IPS DF 4.7 (cell line): Measurements from ENCODE around the gene FOXD4L1.
"Not testable (repeated sequence)": the region's sequence is repeated elsewhere in the genome, so short reads cannot be mapped to it uniquely, and the experiment has no call there.

Source experiments
- DNase-seq: peaks from one replicate; pipeline ENCODE4 v3.0.0-alpha.2; 2013; ENCODE audit warnings: low spot score; ENCODE audit errors: extremely low read depth

The FOXD4L1 gene

DNA sequence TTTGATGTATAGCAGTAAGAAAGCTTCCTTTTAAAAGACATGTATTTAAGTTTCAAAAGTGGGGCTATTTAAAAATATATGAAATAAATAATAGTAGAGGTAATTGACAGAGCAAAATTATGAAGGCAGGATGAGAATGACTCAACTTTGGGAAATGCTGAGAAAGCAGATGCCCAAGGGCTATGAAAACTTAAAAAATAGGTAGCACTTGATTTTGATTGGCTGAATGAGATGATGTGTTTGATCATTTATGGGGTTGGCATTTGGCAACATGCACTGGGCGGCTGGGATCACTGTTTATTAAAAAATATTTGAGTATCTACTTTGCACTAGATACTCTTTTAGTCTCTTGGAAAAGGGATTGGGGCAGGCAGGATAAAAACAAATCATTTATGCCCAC is 26.5 kb downstream of the FOXD4L1 start:
- not testable (repeated sequence) for DNase-seq

- DNase-seq = not testable (repeated sequence)
These were observed 29.0 kb downstream of the FOXD4L1 start for GRCh38 chr2:113527350-113528045.

GRCh38 chr2:113528126-113528525 is 29.7 kb downstream of the FOXD4L1 start:
- DNase-seq = not testable (repeated sequence)

GRCh38 chr2:113528904-113529303 is 30.4 kb downstream of the FOXD4L1 start:
- not testable (repeated sequence) for DNase-seq

DNA sequence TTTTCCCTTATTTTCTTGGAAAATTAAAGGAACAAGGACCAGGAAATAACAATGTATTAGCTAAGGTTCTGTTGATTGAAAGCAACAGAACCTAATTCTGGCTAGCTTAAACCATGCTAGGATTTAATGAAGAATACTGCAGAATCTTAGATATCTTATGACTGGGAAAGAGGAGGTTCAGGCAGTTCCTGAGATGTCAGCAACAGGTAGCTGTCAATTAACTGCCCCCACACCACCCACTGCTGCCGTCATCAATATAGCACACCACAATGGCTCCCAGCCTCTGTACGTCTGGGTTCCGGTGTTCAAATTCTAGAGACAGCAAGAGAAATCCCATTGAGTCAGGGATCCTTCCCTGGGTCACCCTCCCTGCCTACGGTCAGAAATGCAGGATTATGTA is 34.5 kb downstream of the FOXD4L1 start:
- not testable (repeated sequence) for DNase-seq

- DNase-seq = not testable (repeated sequence)
These were observed 38.1 kb downstream of the FOXD4L1 start for GRCh38 chr2:113536573-113536972.

- not testable (repeated sequence) for DNase-seq
These were observed 42.4 kb downstream of the FOXD4L1 start for GRCh38 chr2:113540834-113541203.

GRCh38 chr2:113541204-113541975 is 42.9 kb downstream of the FOXD4L1 start:
- DNase-seq = not testable (repeated sequence)

DNA sequence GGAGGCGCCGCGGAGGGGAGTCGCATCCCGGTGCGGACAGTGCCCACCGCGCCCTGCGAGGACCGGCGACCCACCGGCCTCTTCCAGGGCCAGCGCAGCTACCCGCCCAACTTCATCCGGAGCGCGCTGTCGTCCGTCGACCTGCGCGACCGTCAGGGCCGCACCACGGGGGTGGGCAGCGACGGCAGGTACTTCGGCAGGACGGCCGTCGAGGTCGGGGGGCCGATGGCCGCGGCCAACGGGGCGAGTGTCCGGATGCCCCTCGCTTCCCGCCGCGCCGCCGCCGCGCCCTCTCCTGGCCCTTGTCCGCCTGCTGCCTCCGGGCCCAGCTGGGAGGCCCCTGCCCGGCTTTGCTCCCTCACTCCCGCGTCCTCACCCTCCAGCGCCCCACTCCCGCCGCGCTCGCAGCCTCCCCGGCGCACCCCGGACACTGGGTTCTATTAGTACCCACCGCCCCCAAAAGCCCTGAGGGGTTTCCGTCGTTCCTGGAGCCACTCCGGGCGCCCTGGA is 43.6 kb downstream of the FOXD4L1 start:
- not testable (repeated sequence) for DNase-seq

DNA sequence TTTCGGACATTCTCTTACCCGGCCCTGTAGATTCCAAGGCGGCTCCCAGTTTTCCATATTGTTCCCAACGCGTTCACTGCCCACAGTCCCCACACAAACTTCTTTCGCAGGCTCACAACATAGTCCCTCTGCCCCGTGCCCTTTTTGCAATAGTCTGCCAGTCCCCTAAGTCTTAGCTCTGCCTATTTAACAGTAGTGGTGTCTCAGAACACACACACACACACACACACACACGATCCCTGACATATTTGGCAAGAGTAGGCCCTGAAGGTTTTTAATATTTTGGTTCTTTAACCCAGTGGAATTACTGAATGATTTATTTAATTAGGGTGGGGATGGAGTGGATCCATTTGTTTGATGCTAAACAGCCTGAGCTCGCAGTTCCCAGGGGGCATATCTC is 44.1 kb downstream of the FOXD4L1 start:
- not testable (repeated sequence) for DNase-seq
